Omental fat pad (tissue), 4 donors: ENCODE data around the gene TBX18. TPM values are rescaled to one million over a fixed set of nuclear protein-coding genes. Genes with fewer than 3 reads are reported as not detected.

Source experiments
- ATAC-seq: fragments of 150-250 bp; one replicate; pipeline ENCODE4 v1.9.1; 2016; ENCODE audit warnings: mild to moderate bottlenecking, moderate library complexity; ENCODE audit not compliant: low FRiP score
- DNase-seq: peaks from one replicate; pipeline ENCODE4 v3.0.0-alpha.2; 2019; ENCODE audit warnings: low spot score
- total RNA-seq, 4 donors: library from RNA; depleted of rRNA; stranded (reverse); fragments of >200 nt; gene quantifications; one replicate each; pipeline ENCODE4 v1.1.0, GENCODE V29; 2016
- TF ChIP-seq, protein P1 (sequence below), 3 donors: fragments of 450-650 bp; IDR thresholded peaks; one replicate each; pipeline ENCODE4 v1.5.1; 2016 to 2017; ENCODE audit warnings: antibody characterized with exemption in 3 of 3, mild to moderate bottlenecking in 3 of 3, moderate library complexity in 2 of 3

The TBX18 gene
- total RNA-seq, 4 donors from 2014 or later: 2.3 to 6.4 (median 4.6) TPM

DNA sequence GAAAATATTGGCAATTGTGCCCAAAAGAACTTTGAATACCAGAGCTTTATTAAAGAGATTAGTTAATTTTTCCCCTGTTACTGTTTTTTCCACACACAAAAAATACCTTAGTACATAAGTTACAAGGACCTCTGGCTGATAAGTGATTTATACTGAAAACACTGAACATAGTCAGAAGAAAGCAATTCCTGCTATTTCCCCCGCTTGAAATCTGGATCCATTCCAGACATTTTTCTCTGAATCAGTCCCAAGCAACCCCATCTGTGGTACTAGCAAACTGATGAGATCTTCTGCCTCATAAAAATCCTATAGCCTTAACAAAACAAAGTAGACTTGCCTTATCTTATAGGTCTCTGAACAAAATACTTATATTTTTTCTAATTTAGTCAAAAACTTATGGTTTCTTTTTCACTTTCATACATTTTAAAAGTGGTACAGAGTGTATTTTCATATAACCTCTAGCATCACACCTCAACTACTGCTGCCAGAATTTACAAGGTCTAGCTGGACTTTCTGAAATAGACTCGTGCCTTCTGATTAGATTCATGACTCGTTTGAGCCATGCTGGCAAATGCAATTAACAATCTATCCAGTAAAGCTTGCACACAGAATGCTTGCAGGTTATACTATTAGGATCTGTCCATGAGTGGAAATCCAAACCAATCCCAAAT lies 111.9 kb downstream of the TBX18 start:
- ATAC-seq (peak; percentile 74), DNase-seq (no peak)
- TF ChIP-seq, protein P1, sequence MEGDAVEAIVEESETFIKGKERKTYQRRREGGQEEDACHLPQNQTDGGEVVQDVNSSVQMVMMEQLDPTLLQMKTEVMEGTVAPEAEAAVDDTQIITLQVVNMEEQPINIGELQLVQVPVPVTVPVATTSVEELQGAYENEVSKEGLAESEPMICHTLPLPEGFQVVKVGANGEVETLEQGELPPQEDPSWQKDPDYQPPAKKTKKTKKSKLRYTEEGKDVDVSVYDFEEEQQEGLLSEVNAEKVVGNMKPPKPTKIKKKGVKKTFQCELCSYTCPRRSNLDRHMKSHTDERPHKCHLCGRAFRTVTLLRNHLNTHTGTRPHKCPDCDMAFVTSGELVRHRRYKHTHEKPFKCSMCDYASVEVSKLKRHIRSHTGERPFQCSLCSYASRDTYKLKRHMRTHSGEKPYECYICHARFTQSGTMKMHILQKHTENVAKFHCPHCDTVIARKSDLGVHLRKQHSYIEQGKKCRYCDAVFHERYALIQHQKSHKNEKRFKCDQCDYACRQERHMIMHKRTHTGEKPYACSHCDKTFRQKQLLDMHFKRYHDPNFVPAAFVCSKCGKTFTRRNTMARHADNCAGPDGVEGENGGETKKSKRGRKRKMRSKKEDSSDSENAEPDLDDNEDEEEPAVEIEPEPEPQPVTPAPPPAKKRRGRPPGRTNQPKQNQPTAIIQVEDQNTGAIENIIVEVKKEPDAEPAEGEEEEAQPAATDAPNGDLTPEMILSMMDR (IDR thresholded peaks at IDR 0.05): no peak

- no peak for ATAC-seq
- no peak for DNase-seq
- TF ChIP-seq, protein P1 (IDR thresholded peaks at IDR 0.05): no peak
These were observed 112.8 kb downstream of the TBX18 start for GRCh38 chr6:84651583-84651982.

GRCh38 chr6:84648444-84648843 lies 116.0 kb downstream of the TBX18 start:
- no peak for ATAC-seq
- TF ChIP-seq, protein P1 (IDR thresholded peaks at IDR 0.05): no peak
- DNase-seq: no peak

DNA sequence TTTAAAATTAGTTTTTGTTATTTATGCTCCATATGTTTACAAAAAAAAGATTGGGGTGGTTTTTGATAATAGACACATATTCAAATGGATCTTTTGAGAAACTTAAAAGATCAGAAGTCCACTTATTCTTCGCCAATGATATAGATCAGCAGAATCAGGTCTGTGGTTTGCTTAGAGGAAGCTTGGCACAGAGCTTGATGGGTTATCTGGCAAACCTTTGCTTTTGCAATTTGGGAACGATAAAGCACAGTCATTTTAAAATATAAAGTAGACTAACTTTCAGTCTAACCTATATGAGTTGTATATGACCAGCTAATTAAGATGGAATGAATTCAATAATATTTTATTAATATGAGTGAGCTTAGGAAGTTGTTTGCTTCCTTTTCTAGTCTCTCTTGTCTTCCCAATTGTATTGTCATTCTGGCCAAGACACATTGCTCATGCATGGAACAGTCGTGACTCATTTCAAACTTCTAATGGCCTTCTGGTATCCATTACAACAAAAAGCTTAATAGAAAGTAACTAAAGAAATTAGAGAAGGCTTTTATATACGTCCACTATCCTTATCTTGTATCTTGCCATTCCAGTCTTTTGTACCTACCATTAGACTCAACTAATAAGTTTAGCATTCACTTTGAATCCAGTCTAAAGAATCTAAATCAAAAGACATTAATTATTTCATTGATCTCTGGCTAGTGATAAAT lies 118.7 kb downstream of the TBX18 start:
- ATAC-seq (no peak), DNase-seq (no peak)
- TF ChIP-seq, protein P1 (IDR thresholded peaks at IDR 0.05): no peak

- ATAC-seq (peak; percentile 69), DNase-seq (no peak)
- TF ChIP-seq, protein P1 (IDR thresholded peaks at IDR 0.05): no peak
These were observed 119.4 kb downstream of the TBX18 start for GRCh38 chr6:84645000-84645399.

- DNase-seq (no peak), ATAC-seq (no peak)
- TF ChIP-seq, protein P1 (IDR thresholded peaks at IDR 0.05): no peak
These were observed 120.6 kb downstream of the TBX18 start for GRCh38 chr6:84643778-84644177.

GRCh38 chr6:84641076-84641475 lies 123.3 kb downstream of the TBX18 start:
- TF ChIP-seq, protein P1 (IDR thresholded peaks at IDR 0.05): no peak
- ATAC-seq (no peak), DNase-seq (no peak)
